Prostate gland (tissue), 2 donors: ENCODE data around the gene MAP1S.

ENCODE experiments used
- POLR2AphosphoS5 ChIP-seq: sonication (generic); formaldehyde crosslinking; IDR thresholded peaks from one replicate; pipeline ENCODE4 v1.6.1; 2017; ENCODE audit warnings: antibody characterized with exemption
- TF ChIP-seq, protein P1 (sequence below), 4 experiments: fragments of 200-600 bp in 2 of 4; fragments of 450-650 bp in 2 of 4; sonication (generic) in 2 of 4; IDR thresholded peaks; 1 replicate in 3 of 4; 2 replicates in 1 of 4; pipeline ENCODE4 v1.5.1; 2016 to 2019; ENCODE audit warnings: antibody characterized with exemption in 4 of 4, mild to moderate bottlenecking in 2 of 4, moderate library complexity in 2 of 4

DNA sequence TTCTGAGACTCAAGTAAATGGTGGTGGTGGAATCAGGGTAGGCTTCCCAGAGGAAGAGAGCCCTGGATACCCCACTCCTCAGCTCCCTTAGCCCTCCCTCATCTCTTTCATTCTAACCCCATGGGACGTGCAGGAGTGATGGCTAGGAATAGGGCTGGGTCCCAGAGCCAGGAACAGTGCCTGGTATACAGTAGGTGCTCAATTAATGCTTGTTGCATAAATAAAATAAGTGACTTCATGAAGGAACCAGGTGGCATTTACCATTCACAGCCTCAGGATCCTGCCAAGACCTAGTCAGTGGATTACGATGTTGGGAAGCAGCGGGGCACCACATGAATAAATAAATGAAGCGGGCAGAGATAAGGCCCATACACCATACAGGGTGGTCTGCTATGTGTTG is 35.0 kb upstream of the MAP1S start:
- TF ChIP-seq POLR2AphosphoS5, result no peak
- TF ChIP-seq, protein P1, sequence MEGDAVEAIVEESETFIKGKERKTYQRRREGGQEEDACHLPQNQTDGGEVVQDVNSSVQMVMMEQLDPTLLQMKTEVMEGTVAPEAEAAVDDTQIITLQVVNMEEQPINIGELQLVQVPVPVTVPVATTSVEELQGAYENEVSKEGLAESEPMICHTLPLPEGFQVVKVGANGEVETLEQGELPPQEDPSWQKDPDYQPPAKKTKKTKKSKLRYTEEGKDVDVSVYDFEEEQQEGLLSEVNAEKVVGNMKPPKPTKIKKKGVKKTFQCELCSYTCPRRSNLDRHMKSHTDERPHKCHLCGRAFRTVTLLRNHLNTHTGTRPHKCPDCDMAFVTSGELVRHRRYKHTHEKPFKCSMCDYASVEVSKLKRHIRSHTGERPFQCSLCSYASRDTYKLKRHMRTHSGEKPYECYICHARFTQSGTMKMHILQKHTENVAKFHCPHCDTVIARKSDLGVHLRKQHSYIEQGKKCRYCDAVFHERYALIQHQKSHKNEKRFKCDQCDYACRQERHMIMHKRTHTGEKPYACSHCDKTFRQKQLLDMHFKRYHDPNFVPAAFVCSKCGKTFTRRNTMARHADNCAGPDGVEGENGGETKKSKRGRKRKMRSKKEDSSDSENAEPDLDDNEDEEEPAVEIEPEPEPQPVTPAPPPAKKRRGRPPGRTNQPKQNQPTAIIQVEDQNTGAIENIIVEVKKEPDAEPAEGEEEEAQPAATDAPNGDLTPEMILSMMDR (IDR thresholded peaks at IDR 0.05), result no peak
